Muscle layer of duodenum (tissue), 2 donors: Measurements from ENCODE around the gene TUBA4B.
A peak's percentile ranks its signal among the peaks of the same experiment; 100 is the strongest.

Experiments
- H3K27ac ChIP-seq: one replicate; pipeline ENCODE4 v1.7.0; 2013; ENCODE audit warnings: mild to moderate bottlenecking, low read length
- H3K27me3 ChIP-seq: one replicate; pipeline ENCODE4 v1.7.0; 2013; ENCODE audit warnings: low read depth, mild to moderate bottlenecking, control low read depth, low read length
- H3K36me3 ChIP-seq, 2 donors: one replicate each; pipeline ENCODE4 v1.7.0; 2013; ENCODE audit warnings: low read length in 2 of 2, control low read depth in 1 of 2, mild to moderate bottlenecking in 1 of 2; ENCODE audit not compliant: insufficient read depth in 2 of 2, control insufficient read depth in 1 of 2
- H3K4me1 ChIP-seq, 2 donors: one replicate each; pipeline ENCODE4 v1.7.0; 2013; ENCODE audit warnings: low read length in 2 of 2, mild to moderate bottlenecking in 2 of 2, control low read depth in 1 of 2, moderate library complexity in 1 of 2; ENCODE audit not compliant: insufficient read depth in 2 of 2, control insufficient read depth in 1 of 2
- H3K4me3 ChIP-seq, 2 donors: one replicate each; pipeline ENCODE4 v1.7.0; 2013; ENCODE audit warnings: low read length in 2 of 2, low read depth in 1 of 2, mild to moderate bottlenecking in 1 of 2
- H3K9me3 ChIP-seq, 2 donors: one replicate each; pipeline ENCODE4 v1.7.0; 2013; ENCODE audit warnings: low read length in 2 of 2, control low read depth in 1 of 2, mild to moderate bottlenecking in 1 of 2; ENCODE audit not compliant: control insufficient read depth in 1 of 2
- donor health status: healthy.

The TUBA4B gene

GRCh38 chr2:219244789-219245147 lies 8.3 kb upstream of the TUBA4B start:
- no peaks in the 10 kb centered on the region for H3K9me3 ChIP-seq

GRCh38 chr2:219245148-219245898 lies 7.7 kb upstream of the TUBA4B start, which contains the start of the genes GLB1L and STK16:
GLB1L (minus strand) TSS chr2:219245444; CDS start chr2:219243573, 1,871 bp downstream.
STK16 (plus strand) TSS chr2:219245479; CDS start chr2:219246000, 521 bp downstream.
- Histone ChIP-seq H3K4me3 (peak within 1 kb of the TSS; percentile 83 to 87), H3K9me3 (no peaks in the 10 kb centered on the region), H3K36me3 (peaks cover 14 to 28% of the 10 kb centered on the region in 2 donors), H3K27ac (peak within 1 kb of the TSS; percentile 95), H3K27me3 (no peaks in the 10 kb centered on the region), H3K4me1 (peaks cover 29 to 47% of the 10 kb centered on the region in 2 donors)

More at GRCh38 chr2:219244789-219245147, 8.3 kb upstream of the TUBA4B start:
- Histone ChIP-seq H3K4me1 (peaks cover 23 to 42% of the 10 kb centered on the region in 2 donors), H3K27ac (peak overlapping the region; percentile 95), H3K4me3 (peak overlapping the region; percentile 83 to 87), H3K36me3 (peaks cover 14 to 28% of the 10 kb centered on the region in 2 donors), H3K27me3 (no peaks in the 10 kb centered on the region)

- no peaks in the 10 kb centered on the region for H3K9me3 ChIP-seq
- H3K4me3 ChIP-seq = peak overlapping the region; percentile 83 to 87
- peaks cover 14 to 31% of the 10 kb centered on the region in 2 donors for H3K36me3 ChIP-seq
- no peaks in the 10 kb centered on the region for H3K27me3 ChIP-seq
- H3K4me1 ChIP-seq = peaks cover 30 to 51% of the 10 kb centered on the region in 2 donors
- H3K27ac ChIP-seq = peak overlapping the region; percentile 95
Measured at GRCh38 chr2:219245899-219246230, 7.2 kb upstream of the TUBA4B start.

- Histone ChIP-seq H3K27me3 (no peaks in the 10 kb centered on the region), H3K4me1 (peaks cover 30 to 51% of the 10 kb centered on the region in 2 donors), H3K36me3 (peaks cover 14 to 34% of the 10 kb centered on the region in 2 donors), H3K27ac (no peak overlapping the region), H3K9me3 (no peaks in the 10 kb centered on the region), H3K4me3 (peak overlapping the region in 1 of 2 donors; percentile 87)
Measured at GRCh38 chr2:219246559-219246958, 6.5 kb upstream of the TUBA4B start.

GRCh38 chr2:219247678-219248642 lies 5.1 kb upstream of the TUBA4B start:
- Histone ChIP-seq H3K9me3 (no peaks in the 10 kb centered on the region), H3K4me1 (peaks cover 30 to 56% of the 10 kb centered on the region in 2 donors), H3K27me3 (no peaks in the 10 kb centered on the region), H3K4me3 (no peak overlapping the region), H3K27ac (peak overlapping the region; percentile 90), H3K36me3 (peaks cover 14 to 34% of the 10 kb centered on the region in 2 donors)

DNA sequence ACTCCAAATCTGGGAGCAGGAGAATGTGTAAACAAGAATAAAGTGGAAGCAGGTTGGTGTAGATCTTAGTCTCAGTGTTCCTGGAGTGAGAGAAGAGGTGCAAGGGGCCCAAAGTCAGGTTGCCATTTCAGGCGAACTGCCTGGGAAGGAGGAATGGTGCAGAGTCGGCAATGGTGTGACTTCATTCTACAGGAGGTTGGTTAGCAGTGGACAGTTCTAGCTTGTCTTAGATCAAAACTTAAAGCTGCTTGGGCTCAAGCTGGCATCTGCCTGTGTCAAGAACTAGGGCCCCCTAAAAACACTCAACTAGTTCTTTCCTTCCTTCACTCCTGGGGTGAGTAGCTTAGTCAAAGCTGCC lies 4.2 kb upstream of the TUBA4B start:
- H3K27me3 ChIP-seq = no peaks in the 10 kb centered on the region
- no peaks in the 10 kb centered on the region for H3K9me3 ChIP-seq
- peak overlapping the region in 1 of 2 donors; percentile 2 for H3K4me3 ChIP-seq
- H3K36me3 ChIP-seq = peaks cover 14 to 34% of the 10 kb centered on the region in 2 donors
- peak overlapping the region; percentile 90 for H3K27ac ChIP-seq
- peaks cover 30 to 56% of the 10 kb centered on the region in 2 donors for H3K4me1 ChIP-seq

GRCh38 chr2:219249203-219249980 lies 3.7 kb upstream of the TUBA4B start:
- Histone ChIP-seq H3K9me3 (no peaks in the 10 kb centered on the region), H3K27ac (peak overlapping the region; percentile 90), H3K4me1 (peaks cover 30 to 52% of the 10 kb centered on the region in 2 donors), H3K4me3 (peak overlapping the region in 1 of 2 donors; percentile 2), H3K36me3 (peaks cover 14 to 34% of the 10 kb centered on the region in 2 donors), H3K27me3 (no peaks in the 10 kb centered on the region)

GRCh38 chr2:219250049-219250781 lies 2.8 kb upstream of the TUBA4B start:
- Histone ChIP-seq H3K9me3 (no peaks in the 10 kb centered on the region), H3K27ac (peak overlapping the region; percentile 90), H3K27me3 (no peaks in the 10 kb centered on the region), H3K4me1 (peaks cover 30 to 45% of the 10 kb centered on the region in 2 donors), H3K36me3 (peaks cover 14 to 34% of the 10 kb centered on the region in 2 donors), H3K4me3 (peak overlapping the region in 1 of 2 donors; percentile 2)

GRCh38 chr2:219251656-219252055 lies 1.4 kb upstream of the TUBA4B start:
- no peaks in the 10 kb centered on the region for H3K27me3 ChIP-seq
- H3K4me3 ChIP-seq = peak overlapping the region in 1 of 2 donors; percentile 84
- peaks cover 13 to 34% of the 10 kb centered on the region in 2 donors for H3K36me3 ChIP-seq
- no peak overlapping the region for H3K27ac ChIP-seq
- H3K4me1 ChIP-seq = peaks cover 22 to 33% of the 10 kb centered on the region in 2 donors
- H3K9me3 ChIP-seq = no peaks in the 10 kb centered on the region

- H3K4me3 ChIP-seq = peak overlapping the region in 1 of 2 donors; percentile 84
- peaks cover 9 to 30% of the 10 kb centered on the region in 2 donors for H3K36me3 ChIP-seq
- H3K9me3 ChIP-seq = no peaks in the 10 kb centered on the region
- no peaks in the 10 kb centered on the region for H3K27me3 ChIP-seq
- peaks cover 18 to 31% of the 10 kb centered on the region in 2 donors for H3K4me1 ChIP-seq
- H3K27ac ChIP-seq = peak overlapping the region; percentile 72
Measured at GRCh38 chr2:219252084-219252483, 959 bp upstream of the TUBA4B start.
